ENCODE results near the gene IFFO2. TPM values are rescaled to one million over a fixed set of nuclear protein-coding genes. Genes with fewer than 3 reads are reported as not detected.
"Not testable (repeated sequence)": the region's sequence is repeated elsewhere in the genome, so short reads cannot be mapped to it uniquely, and the experiment has no call there.

IFFO2 gene
- total and polyA plus RNA-seq, 2 donors = 4.3 to 14.2 TPM

DNA sequence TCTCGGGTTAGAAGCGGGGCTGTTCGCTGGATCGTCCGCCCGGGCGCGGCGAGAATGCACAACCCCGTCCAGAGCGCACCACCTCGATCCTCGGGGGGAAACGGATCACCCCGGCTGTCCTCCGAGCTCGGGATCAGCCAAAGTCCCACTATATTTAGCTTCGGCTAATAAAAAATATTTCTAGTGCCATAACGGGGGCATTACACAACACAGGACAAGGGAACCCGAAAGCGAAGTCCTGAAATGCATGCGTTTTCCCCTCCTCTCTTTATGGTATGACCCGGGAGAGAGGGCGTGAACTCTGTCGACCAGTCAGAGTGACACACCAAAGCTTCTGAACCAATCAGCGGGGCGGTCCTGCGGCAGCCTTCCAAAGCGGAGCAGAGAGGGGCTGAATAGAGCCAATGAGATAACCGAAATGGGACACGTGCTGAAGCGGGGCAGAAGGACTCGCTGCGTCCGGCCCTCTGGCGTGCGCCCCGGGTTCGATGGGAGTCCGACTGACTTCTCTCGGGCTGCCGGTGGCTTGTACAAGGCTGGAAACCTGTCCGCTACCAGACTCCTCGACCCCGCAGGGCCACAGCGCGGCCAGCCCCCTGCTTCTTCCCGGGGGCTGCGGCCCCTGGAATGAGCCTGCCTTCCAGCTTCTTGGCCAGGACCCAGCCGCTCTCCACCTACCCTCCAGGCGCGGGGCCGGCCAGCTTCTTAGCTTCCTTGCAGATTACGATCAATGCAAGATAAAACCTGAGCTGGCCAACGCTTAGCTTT lies 53.8 kb downstream of the IFFO2 start, which contains the start of gene ALDH4A1:
TSS of gene ALDH4A1 (minus strand) at position 33 of the 768 bp plus-strand sequence. CDS start at position 1, 32 bp downstream.
- Histone ChIP-seq H3K4me1 (ENCODE audit: insufficient read depth) (no peaks in the 10 kb centered on the region), H3K36me3 (ENCODE audit: insufficient read depth) (peaks cover 2% of the 10 kb centered on the region), H3K27ac (ENCODE audit: low read depth) (peak within 1 kb of the TSS; percentile 66), H3K4me3 (ENCODE audit: low read depth, low read length) (peak within 1 kb of the TSS; percentile 66)
- peak; percentile 97 for DNase-seq (ENCODE audit: extremely low spot score)
- under 1% methylated on average over 55 of the region's 55 CpGs for WGBS

DNA sequence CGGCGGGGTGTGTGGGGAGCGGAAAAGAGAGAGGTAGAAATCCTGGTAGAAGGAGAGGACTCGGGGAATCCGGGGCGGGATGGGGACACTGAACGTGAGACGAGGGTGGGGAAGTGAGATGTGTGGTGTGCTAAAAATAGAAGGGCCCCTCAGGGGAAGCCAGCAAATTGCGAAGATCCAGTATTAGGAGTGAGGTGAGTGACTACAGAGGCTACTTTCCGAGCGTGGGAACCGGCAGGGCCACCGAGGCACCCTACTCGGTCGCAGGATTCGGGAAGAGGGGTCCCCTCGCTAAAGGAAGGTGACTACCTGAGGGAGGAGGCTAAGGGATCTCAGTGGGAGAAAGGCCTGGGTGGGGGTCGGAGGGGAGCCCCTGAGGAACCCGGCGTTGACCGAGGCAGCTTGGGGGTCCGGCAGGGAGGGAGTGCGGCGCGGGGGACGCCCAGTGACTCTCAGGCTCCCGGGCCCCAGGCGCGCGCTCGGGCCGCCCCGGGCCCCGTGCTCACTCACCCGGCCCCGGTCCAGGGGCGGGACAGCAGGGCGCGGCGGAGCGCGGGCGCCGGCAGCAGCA lies 54.4 kb downstream of the IFFO2 start:
- DNase-seq (ENCODE audit: extremely low spot score) = no peak
- H3K4me1 ChIP-seq (ENCODE audit: insufficient read depth) = no peaks in the 10 kb centered on the region
- WGBS = 1% methylated on average over 44 of the region's 44 CpGs
- peak overlapping the region; percentile 66 for H3K4me3 ChIP-seq (ENCODE audit: low read depth, low read length)
- H3K36me3 ChIP-seq (ENCODE audit: insufficient read depth) = no peaks in the 10 kb centered on the region
- H3K27ac ChIP-seq (ENCODE audit: low read depth) = peak overlapping the region; percentile 66

DNA sequence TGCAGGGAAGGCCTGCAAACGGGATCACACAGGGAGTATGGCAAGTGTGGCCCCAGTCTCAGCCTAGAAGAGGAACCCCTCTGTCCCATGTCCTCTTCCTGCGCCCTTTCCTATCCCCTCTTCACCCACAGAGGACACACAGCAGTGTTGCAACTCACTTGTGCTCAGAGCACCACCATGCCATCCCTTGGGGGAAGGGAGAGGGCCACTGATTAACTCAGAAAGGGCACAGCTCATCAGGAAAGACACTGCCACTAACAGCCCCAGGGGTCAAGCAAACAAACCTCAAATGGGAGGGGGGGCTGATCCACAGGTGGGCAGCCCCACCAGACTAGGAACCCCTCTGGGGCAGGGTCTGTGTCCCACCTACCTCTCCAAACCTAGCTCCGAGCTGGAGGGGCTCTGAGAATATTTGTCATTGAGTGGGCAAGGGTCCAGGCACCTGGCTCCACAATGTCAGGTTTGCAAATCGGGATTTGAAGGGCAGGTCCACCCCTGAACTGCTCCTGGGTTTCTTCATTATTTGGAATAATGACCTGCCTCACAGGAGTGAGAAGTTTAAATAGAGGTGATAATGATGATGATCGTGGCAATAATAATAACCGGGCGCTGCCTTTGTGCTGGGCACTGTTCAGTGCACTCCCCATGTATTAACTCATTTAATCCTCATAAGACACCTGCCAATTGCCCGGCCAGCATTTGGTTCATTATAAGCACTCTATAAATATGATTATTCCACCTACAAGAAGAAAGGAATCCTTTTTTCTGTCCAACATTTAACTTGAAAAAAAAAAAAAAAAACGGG lies 55.1 kb downstream of the IFFO2 start:
- H3K27ac ChIP-seq (ENCODE audit: low read depth) = no peak overlapping the region
- 49% methylated on average over 9 of the region's 9 CpGs for WGBS
- no peak for DNase-seq (ENCODE audit: extremely low spot score)
- H3K4me1 ChIP-seq (ENCODE audit: insufficient read depth) = no peaks in the 10 kb centered on the region
- no peaks in the 10 kb centered on the region for H3K36me3 ChIP-seq (ENCODE audit: insufficient read depth)
- peak overlapping the region; percentile 66 for H3K4me3 ChIP-seq (ENCODE audit: low read depth, low read length)

DNA sequence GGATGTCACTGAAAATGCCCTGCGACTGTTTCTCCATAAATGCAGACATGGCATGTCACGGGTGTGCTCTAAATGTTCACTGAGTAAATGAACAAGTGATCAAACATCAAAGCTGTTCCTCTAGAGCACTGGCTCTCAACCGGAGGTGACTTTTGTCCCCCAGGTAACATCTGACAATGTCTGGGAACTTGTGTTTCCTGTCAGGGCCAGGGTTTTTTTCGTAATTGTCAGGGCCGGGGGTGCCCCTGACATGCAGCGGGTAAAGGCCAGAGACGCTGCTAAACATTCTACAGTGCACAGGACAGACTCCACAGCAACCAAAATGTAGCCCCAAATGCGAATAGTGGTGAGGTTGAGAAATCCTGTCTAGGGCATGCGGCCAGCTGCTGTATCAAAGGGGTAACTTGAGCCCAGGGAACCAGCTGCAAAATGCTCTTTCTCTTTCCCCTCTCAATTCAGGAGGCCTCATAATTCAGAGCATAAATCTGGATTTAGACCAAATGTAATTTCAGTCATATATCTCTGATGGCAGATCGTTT lies 56.1 kb downstream of the IFFO2 start:
- DNase-seq (ENCODE audit: extremely low spot score) = no peak
- no peaks in the 10 kb centered on the region for H3K4me1 ChIP-seq (ENCODE audit: insufficient read depth)
- no peak overlapping the region for H3K4me3 ChIP-seq (ENCODE audit: low read depth, low read length)
- 81% methylated on average over 10 of the region's 10 CpGs for WGBS
- H3K27ac ChIP-seq (ENCODE audit: low read depth) = no peak overlapping the region
- H3K36me3 ChIP-seq (ENCODE audit: insufficient read depth) = no peaks in the 10 kb centered on the region

DNA sequence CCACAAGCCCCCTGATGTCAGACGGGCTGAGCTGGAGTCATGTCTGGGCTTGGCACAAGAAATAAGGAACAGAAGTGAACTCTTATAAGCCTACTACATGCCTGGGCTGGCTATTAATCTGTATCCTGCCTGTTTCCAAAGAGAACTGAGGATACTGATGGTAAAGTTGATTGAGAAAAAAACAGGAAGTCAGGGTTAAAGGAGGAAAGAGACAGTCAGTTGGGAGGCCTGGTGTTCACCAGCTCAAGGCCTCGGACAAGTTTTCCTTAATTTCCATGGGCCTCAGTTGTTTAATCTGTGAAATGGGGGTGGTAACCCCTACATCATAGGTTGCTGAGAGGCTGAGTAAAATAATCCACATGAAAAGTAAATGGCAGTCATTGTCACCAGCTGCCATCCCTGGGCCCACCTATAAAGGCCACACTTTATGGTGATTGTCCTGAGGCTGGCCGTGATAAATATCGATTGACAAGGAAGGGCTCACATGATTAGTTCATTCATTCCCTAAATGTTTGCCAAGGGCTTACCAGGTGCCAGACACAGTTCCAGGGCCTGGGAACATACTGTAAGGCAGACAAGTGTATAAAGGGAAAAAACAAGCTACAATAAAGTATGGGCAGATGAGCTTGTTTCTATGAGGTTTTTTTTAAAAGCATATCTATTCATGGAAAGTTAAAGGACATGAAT lies 57.0 kb downstream of the IFFO2 start:
- 77% methylated on average over 4 of the region's 4 CpGs for WGBS
- Histone ChIP-seq H3K4me3 (ENCODE audit: low read depth, low read length) (no peak overlapping the region), H3K4me1 (ENCODE audit: insufficient read depth) (no peaks in the 10 kb centered on the region), H3K27ac (ENCODE audit: low read depth) (no peak overlapping the region), H3K36me3 (ENCODE audit: insufficient read depth) (no peaks in the 10 kb centered on the region)
- DNase-seq (ENCODE audit: extremely low spot score) = no peak

DNA sequence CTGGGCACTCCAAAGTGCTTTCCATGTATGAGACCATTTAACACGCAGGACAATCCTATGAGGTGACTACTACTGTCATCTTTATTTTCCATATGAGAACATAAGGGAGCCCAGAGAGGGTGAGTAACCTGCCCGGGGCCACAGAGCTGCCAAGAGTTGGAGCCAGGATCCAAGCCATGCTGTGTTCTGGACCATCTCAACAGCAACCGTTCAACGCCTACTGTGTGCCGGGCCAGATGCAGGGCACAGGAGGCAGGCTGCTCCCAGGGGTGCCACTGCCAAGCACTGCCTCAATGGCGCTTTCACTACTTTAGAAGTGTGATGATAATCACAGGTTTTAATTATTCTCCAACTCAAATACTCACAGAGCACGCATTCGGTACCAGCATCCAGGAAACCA lies 57.9 kb downstream of the IFFO2 start:
- H3K4me1 ChIP-seq (ENCODE audit: insufficient read depth) = no peaks in the 10 kb centered on the region
- WGBS = 92% methylated on average over 8 of the region's 8 CpGs

DNA sequence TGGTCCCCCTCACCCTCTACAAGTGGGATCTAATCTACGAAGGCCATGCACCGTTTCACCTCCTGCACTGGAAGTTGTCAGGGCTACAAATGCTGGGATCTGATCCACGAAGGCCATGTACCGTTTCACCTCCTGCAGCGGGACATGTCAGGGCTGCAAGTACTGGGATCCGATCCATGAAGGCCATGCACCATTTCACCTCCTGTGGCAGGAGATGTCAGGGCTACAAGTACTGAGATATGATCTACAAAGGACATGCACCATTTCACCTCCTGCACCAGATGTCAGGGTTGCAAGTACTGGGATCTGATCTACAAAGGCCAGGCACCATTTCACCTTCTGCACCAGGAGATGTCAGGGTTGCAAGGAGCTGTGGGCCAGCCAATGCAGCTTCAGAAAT lies 61.2 kb downstream of the IFFO2 start:
- Histone ChIP-seq H3K36me3 (ENCODE audit: insufficient read depth) (no peaks in the 10 kb centered on the region), H3K4me1 (ENCODE audit: insufficient read depth) (no peaks in the 10 kb centered on the region), H3K4me3 (ENCODE audit: low read depth, low read length) (no peak overlapping the region), H3K27ac (ENCODE audit: low read depth) (no peak overlapping the region)
- no peak for DNase-seq (ENCODE audit: extremely low spot score)
- 93% methylated on average over 6 of the region's 6 CpGs for WGBS

More for the DNA sequence above, 57.9 kb downstream of the IFFO2 start:
- no peaks in the 10 kb centered on the region for H3K36me3 ChIP-seq (ENCODE audit: insufficient read depth)
- no peak for DNase-seq (ENCODE audit: extremely low spot score)
- H3K27ac ChIP-seq (ENCODE audit: low read depth) = no peak overlapping the region
- H3K4me3 ChIP-seq (ENCODE audit: low read depth, low read length) = no peak overlapping the region

DNA sequence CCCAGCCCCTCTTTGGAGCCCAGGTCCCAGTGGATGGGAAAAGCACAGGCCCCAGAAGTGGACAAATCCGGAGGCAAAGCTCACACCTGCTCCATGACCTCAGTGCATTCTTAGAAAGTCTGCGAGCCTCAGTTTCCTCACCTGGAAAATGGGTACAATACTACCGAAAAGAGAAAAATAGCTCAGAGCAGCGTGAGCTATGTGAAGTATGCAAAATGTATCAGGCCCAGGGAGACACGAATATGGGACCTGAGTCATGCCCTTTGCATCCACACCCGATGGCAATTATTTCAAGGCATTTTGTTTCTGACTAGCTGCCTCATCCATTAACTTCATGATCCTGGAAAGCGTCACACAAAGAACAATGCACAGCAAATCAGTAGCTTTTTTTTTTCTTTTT lies 63.4 kb downstream of the IFFO2 start:
- 96% methylated on average over 7 of the region's 7 CpGs for WGBS
- H3K27ac ChIP-seq (ENCODE audit: low read depth) = no peak overlapping the region
- no peak for DNase-seq (ENCODE audit: extremely low spot score)

DNA sequence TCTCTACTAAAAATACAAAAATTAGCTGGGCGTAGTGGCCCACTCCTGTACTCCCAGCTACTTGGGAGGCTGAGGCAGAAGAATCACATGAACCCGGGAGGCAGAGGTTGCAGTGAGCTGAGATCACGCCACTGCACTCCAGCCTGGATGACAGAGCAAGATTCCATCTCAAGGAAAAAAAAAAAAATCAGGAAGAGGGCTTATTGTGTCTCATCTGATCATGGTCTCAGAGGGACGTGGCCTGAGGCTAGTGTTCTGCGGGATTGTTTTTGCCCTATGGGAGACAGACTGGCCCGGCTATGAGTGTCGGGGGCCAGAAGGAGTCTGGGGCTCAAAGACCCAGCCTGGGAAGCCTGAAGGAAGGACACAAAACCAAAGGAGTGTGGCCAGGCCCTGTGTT lies 64.6 kb downstream of the IFFO2 start:
- not testable (repeated sequence) for H3K36me3 ChIP-seq (ENCODE audit: insufficient read depth); H3K4me3 ChIP-seq (ENCODE audit: low read depth, low read length); H3K4me1 ChIP-seq (ENCODE audit: insufficient read depth); DNase-seq (ENCODE audit: extremely low spot score); H3K27ac ChIP-seq (ENCODE audit: low read depth)
- 85% methylated on average over 7 of the region's 7 CpGs for WGBS

More for the DNA sequence above, 63.4 kb downstream of the IFFO2 start:
- Histone ChIP-seq H3K4me1 (ENCODE audit: insufficient read depth) (no peaks in the 10 kb centered on the region), H3K36me3 (ENCODE audit: insufficient read depth) (no peaks in the 10 kb centered on the region), H3K4me3 (ENCODE audit: low read depth, low read length) (no peak overlapping the region)

DNA sequence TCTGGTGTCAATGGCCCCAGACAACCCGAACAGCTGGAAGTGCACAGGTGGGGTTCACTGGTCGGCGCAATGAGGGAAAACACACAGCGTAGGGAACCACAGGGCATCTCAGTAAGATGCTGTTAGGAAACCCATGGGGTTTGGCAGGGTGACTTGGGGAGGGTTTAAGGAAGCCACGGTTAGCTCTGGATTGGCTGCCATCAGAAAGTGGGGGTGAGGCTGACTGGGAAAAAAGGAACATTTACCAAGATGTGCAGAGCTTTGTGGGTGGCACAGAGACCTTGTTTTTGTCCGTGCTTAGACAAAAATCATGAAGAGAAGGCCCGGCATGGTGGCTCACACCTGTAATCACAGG lies 65.1 kb downstream of the IFFO2 start:
- DNase-seq (ENCODE audit: extremely low spot score) = no peak
- H3K4me1 ChIP-seq (ENCODE audit: insufficient read depth) = no peaks in the 10 kb centered on the region
- no peak overlapping the region for H3K4me3 ChIP-seq (ENCODE audit: low read depth, low read length)
- no peaks in the 10 kb centered on the region for H3K36me3 ChIP-seq (ENCODE audit: insufficient read depth)
- WGBS = 91% methylated on average over 7 of the region's 7 CpGs
- no peak overlapping the region for H3K27ac ChIP-seq (ENCODE audit: low read depth)

DNA sequence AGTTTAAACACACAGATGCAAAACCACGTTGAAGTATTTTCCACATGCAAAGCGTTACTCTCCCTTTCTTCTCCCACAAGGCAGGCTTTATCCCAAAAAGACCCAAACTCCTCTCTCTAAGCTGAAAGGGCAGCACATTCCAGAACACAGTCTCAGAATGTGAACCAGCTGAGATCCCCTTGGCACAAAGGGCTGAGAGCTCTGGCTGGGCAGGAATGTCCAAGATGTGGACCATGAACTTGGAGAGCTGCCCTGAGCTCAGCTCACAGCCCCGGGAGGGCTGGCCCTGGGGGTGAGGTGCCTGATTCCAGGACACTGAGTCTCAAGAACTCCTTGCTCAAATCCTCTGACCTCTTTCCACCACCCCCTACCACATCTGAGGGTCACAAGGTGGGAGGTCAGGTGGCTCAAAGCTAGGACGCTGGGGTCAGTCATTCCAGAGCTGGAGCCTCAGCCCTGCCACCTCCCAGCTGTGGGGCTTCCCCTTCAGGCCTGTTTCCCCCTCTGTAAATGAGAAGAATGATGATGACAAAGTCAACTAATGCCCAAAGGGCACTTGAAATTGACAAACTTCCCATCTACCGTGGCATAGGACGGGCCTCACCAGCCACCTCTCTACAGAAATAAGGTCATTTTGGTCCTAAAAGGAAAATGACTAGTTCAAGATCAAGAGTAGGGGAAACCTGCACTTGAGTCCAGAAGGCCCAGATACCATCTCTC lies 65.6 kb downstream of the IFFO2 start:
- 68% methylated on average over 6 of the region's 6 CpGs for WGBS
- Histone ChIP-seq H3K36me3 (ENCODE audit: insufficient read depth) (no peaks in the 10 kb centered on the region), H3K27ac (ENCODE audit: low read depth) (no peak overlapping the region), H3K4me3 (ENCODE audit: low read depth, low read length) (no peak overlapping the region), H3K4me1 (ENCODE audit: insufficient read depth) (no peaks in the 10 kb centered on the region)
- no peak for DNase-seq (ENCODE audit: extremely low spot score)

DNA sequence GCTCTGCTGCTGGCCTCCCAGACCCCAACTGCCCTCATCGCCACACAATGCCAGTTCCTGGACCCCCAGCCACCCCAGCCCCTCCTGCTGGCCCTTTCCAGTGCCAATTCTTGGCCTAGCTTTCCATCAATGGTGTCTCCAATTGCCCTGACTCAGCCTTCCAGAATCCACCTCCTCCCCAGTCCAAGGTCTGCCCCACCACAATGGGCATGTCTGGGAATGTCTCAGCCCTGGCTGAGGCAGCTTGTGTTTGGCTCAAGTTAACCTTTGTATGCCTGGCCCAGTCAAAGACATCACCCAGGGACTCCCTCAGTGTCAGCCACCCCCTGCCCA lies 70.5 kb downstream of the IFFO2 start:
- Histone ChIP-seq H3K36me3 (ENCODE audit: insufficient read depth) (no peaks in the 10 kb centered on the region), H3K4me3 (ENCODE audit: low read depth, low read length) (no peak overlapping the region), H3K4me1 (ENCODE audit: insufficient read depth) (no peaks in the 10 kb centered on the region), H3K27ac (ENCODE audit: low read depth) (no peak overlapping the region)
- no peak for DNase-seq (ENCODE audit: extremely low spot score)
- WGBS = 94% methylated on average over 1 of the region's 1 CpG
